B cell (primary cell): ENCODE results near the gene CD164. TPM values are rescaled to one million over a fixed set of nuclear protein-coding genes. Genes with fewer than 3 reads are reported as not detected.

ENCODE experiments used
- ATAC-seq: fragments of 200-7000 bp; cut with Tn5 transposase; one replicate; pipeline ENCODE4 v1.10.0; 2021; ENCODE audit warnings: low read depth, mild to moderate bottlenecking, moderate number of reproducible peaks, moderate library complexity
- CTCF ChIA-PET: fragments of 350-600 bp; sonication (Branson Sonifier 250); formaldehyde crosslinking; loops from one replicate; lab custom pipeline; 2021; ENCODE audit warnings: antibody characterized with exemption, inconsistent platforms; lab: Charles Lee
- POLR2A ChIA-PET: fragments of 350-600 bp; sonication (Branson Sonifier 250); formaldehyde crosslinking; loops from one replicate; lab custom pipeline; 2021; ENCODE audit warnings: antibody characterized with exemption; lab: Charles Lee
- DNase-seq: peaks from one replicate; pipeline ENCODE4 v3.0.0; 2013
- H2AFZ ChIP-seq: 2 replicates; pipeline ENCODE4 v1.6.1; 2012; ENCODE audit warnings: mild to moderate bottlenecking, low read depth, low read length; ENCODE audit not compliant: insufficient read depth, poor library complexity, severe bottlenecking
- H3K27ac ChIP-seq, 2 donors: 1 replicate in 1 of 2; 2 replicates in 1 of 2; pipeline ENCODE4 v1.5.1; 2012 to 2013; ENCODE audit warnings: low read length in 2 of 2, mild to moderate bottlenecking in 2 of 2, moderate library complexity in 1 of 2
- H3K27me3 ChIP-seq, 4 experiments: fragments of 200-600 bp in 1 of 4; sonication (generic) in 1 of 4; replicated peaks in 1 of 4; 1 replicate in 2 of 4; 2 replicates in 2 of 4; pipeline versions ENCODE4 v1.6.1 to v1.7.0; 2013 to 2016; ENCODE audit warnings: low read length in 3 of 4, mild to moderate bottlenecking in 2 of 4, mixed read lengths in 1 of 4, moderate library complexity in 1 of 4; ENCODE audit not compliant: insufficient read depth in 4 of 4, control insufficient read depth in 3 of 4; ENCODE audit errors: control extremely low read depth in 1 of 4
- H3K36me3 ChIP-seq, 2 experiments: replicated peaks in 1 of 2; 1 replicate in 1 of 2; 2 replicates in 1 of 2; pipeline versions ENCODE4 v1.6.1 to v1.7.1; 2013; ENCODE audit warnings: low read length in 1 of 2; ENCODE audit not compliant: insufficient read depth in 2 of 2, control insufficient read depth in 1 of 2; ENCODE audit errors: control extremely low read depth in 1 of 2, extremely low read depth in 1 of 2
- H3K4me1 ChIP-seq, 2 donors: fragments of 200-600 bp in 1 of 2; sonication (generic) in 1 of 2; 1 replicate in 1 of 2; 2 replicates in 1 of 2; pipeline versions ENCODE4 v1.5.1 to v1.6.1; 2013 to 2017; ENCODE audit warnings: low read length in 2 of 2; ENCODE audit not compliant: control insufficient read depth in 2 of 2, insufficient read depth in 2 of 2
- H3K4me2 ChIP-seq: replicated peaks from 2 replicates; pipeline ENCODE3; 2012; ENCODE audit warnings: mild to moderate bottlenecking, low read depth, low read length; ENCODE audit not compliant: poor library complexity, severe bottlenecking
- H3K4me3 ChIP-seq, 5 experiments: fragments of 200-600 bp in 1 of 5; sonication (generic) in 1 of 5; 1 replicate in 3 of 5; 2 replicates in 2 of 5; pipeline versions ENCODE4 v1.5.1 to v1.7.0; 2011 to 2016; ENCODE audit warnings: low read length in 4 of 5, mild to moderate bottlenecking in 4 of 5, low read depth in 2 of 5, control low read depth in 1 of 5, moderate library complexity in 1 of 5; ENCODE audit not compliant: insufficient read depth in 1 of 5; ENCODE audit errors: control extremely low read depth in 1 of 5, extremely low read depth in 1 of 5
- H3K79me2 ChIP-seq: fragments of 200-600 bp; sonication (generic); one replicate; pipeline ENCODE4 v1.6.0; 2016; ENCODE audit warnings: low read length; ENCODE audit not compliant: control insufficient read depth, insufficient read depth
- H3K9ac ChIP-seq: fragments of 200-600 bp; sonication (generic); 2 replicates; pipeline ENCODE4 v1.6.1; 2017; ENCODE audit warnings: mild to moderate bottlenecking, low read length, moderate library complexity
- H3K9me3 ChIP-seq, 3 donors: one replicate each; pipeline versions ENCODE4 v1.6.1 to v1.7.1; 2013; ENCODE audit warnings: low read length in 2 of 3; ENCODE audit not compliant: control insufficient read depth in 2 of 3, insufficient read depth in 1 of 3; ENCODE audit errors: control extremely low read depth in 1 of 3
- H4K20me1 ChIP-seq: 2 replicates; pipeline ENCODE4 v1.6.0; 2012; ENCODE audit warnings: mild to moderate bottlenecking, low read length; ENCODE audit not compliant: insufficient read depth, control insufficient read depth, poor library complexity, severe bottlenecking
- H3K27ac Mint-ChIP-seq: one replicate; pipeline ENCODE4 v1.8.0; 2021; ENCODE audit warnings: mixed read lengths
- H3K27me3 Mint-ChIP-seq: one replicate; pipeline ENCODE4 v1.8.0; 2021; ENCODE audit warnings: mixed read lengths
- H3K4me1 Mint-ChIP-seq: one replicate; pipeline ENCODE4 v1.8.0; 2021; ENCODE audit warnings: mixed read lengths
- H3K4me3 Mint-ChIP-seq: one replicate; pipeline ENCODE4 v1.8.0; 2021; ENCODE audit warnings: mixed read lengths
- H3K9me3 Mint-ChIP-seq: one replicate; pipeline ENCODE4 v1.8.0; 2022; ENCODE audit warnings: mixed read lengths; ENCODE audit not compliant: insufficient read depth
- CTCF ChIP-seq: fragments of 200-600 bp; IDR thresholded peaks from one replicate; pipeline ENCODE4 v1.8.0; 2022; ENCODE audit warnings: antibody characterized with exemption, mild to moderate bottlenecking
- EZH2 ChIP-seq: IDR thresholded peaks from 2 replicates; pipeline ENCODE4 v1.6.1; 2012; ENCODE audit warnings: borderline replicate concordance, low read depth, mild to moderate bottlenecking, moderate library complexity, low read length; ENCODE audit not compliant: insufficient read depth, poor library complexity, severe bottlenecking
- WGBS: methylation state at CpG from one replicate; pipeline ENCODE4 v1.1.5; 2013; ENCODE audit warnings: missing lambda C conversion rate; ENCODE audit not compliant: insufficient coverage; 5-methylcytosine and 5-hydroxymethylcytosine counted together
- intact Hi-C: fragments of 100-400 bp; cut with micrococcal nuclease; formaldehyde crosslinking; loops from one replicate; pipeline ENCODE4 v1.10.0; 2022
- polyA plus RNA-seq: library from polyadenylated mRNA; depleted of rRNA; stranded (reverse); fragments of >200 nt; gene quantifications from 2 replicates; pipeline ENCODE4 v1.2.3, GENCODE V29; 2012
- total RNA-seq, 2 donors: library from RNA; stranded (reverse); fragments of 120-200 nt in 1 of 2; gene quantifications; 1 replicate in 1 of 2; 2 replicates in 1 of 2; pipeline versions ENCODE4 v1.2.3 to v1.2.4, GENCODE V29; 2013 to 2022

CD164 gene
- total and polyA plus RNA-seq, 2 donors (not counting 1 experiment from before 2014, with no cell fraction given), result 63.4 to 184 TPM

GRCh38 chr6:109332748-109333147 is 49.5 kb downstream of the CD164 start:
- no peaks in the 10 kb centered on the region for H3K27me3 Mint-ChIP-seq
- no peak overlapping the region for H3K4me3 ChIP-seq
- H3K9me3 ChIP-seq, result no peaks in the 10 kb centered on the region
- H3K4me3 Mint-ChIP-seq, result no peak overlapping the region
- ATAC-seq (no peak), DNase-seq (no peak)
- H3K27ac ChIP-seq, result no peak overlapping the region
- no peak overlapping the region for H3K27ac Mint-ChIP-seq
- H3K4me1 Mint-ChIP-seq, result no peaks in the 10 kb centered on the region
- TF ChIP-seq CTCF, result no peak
- TF ChIP-seq EZH2, result no peak
- no peaks in the 10 kb centered on the region for H4K20me1 ChIP-seq
- no peaks in the 10 kb centered on the region for H3K79me2 ChIP-seq
- H2AFZ ChIP-seq, result no peak overlapping the region
- H3K36me3 ChIP-seq, result no peaks in the 10 kb centered on the region
- no peaks in the 10 kb centered on the region for H3K27me3 ChIP-seq
- POLR2A ChIA-PET, result no interaction called here
- CTCF ChIA-PET, result no interaction called here
- intact Hi-C loops, result no loop called here
- WGBS, result 60% methylated on average over 1 of the region's 2 CpGs
- H3K4me1 ChIP-seq, result peaks cover 0 to 4% of the 10 kb centered on the region in 2 donors
- no peak overlapping the region for H3K4me2 ChIP-seq
- H3K9ac ChIP-seq, result no peak overlapping the region
- no peaks in the 10 kb centered on the region for H3K9me3 Mint-ChIP-seq

- no peak overlapping the region for H3K9ac ChIP-seq
- no peaks in the 10 kb centered on the region for H3K27me3 ChIP-seq
- Mint-ChIP-seq H3K27ac (no peak overlapping the region), H3K4me1 (no peaks in the 10 kb centered on the region), H3K27me3 (no peaks in the 10 kb centered on the region), H3K4me3 (no peak overlapping the region), H3K9me3 (no peaks in the 10 kb centered on the region)
- no peak overlapping the region for H3K4me3 ChIP-seq
- H3K9me3 ChIP-seq, result no peaks in the 10 kb centered on the region
- H3K27ac ChIP-seq, result no peak overlapping the region
- H3K36me3 ChIP-seq, result no peaks in the 10 kb centered on the region
- DNase-seq (no peak), ATAC-seq (no peak)
- H3K4me1 ChIP-seq, result peaks cover 0 to 4% of the 10 kb centered on the region in 2 donors
- no peak for TF ChIP-seq EZH2
- no peak for TF ChIP-seq CTCF
- H2AFZ ChIP-seq, result no peak overlapping the region
- H3K79me2 ChIP-seq, result no peaks in the 10 kb centered on the region
- intact Hi-C loops, result no loop called here
- H3K4me2 ChIP-seq, result no peak overlapping the region
- no peaks in the 10 kb centered on the region for H4K20me1 ChIP-seq
- ChIA-PET CTCF (no interaction called here), POLR2A (no interaction called here)
Measured at GRCh38 chr6:109331081-109331480, 51.2 kb downstream of the CD164 start.
